SU-DHL-6 (cell line): ENCODE results near the gene RECQL5.

Experiments used
- H2AFZ ChIP-seq: fragments of 200-600 bp; sonication (generic); 2 replicates; pipeline ENCODE4 v1.6.1; 2014; ENCODE audit warnings: low read depth, mild to moderate bottlenecking, moderate library complexity, mixed read lengths, antibody characterized with exemption, low read length; ENCODE audit not compliant: severe bottlenecking
- H3F3A ChIP-seq: fragments of 200-600 bp; shearing (Covaris generic); 2 replicates; pipeline ENCODE4 v1.6.0; 2016; ENCODE audit warnings: antibody characterized with exemption, mild to moderate bottlenecking; ENCODE audit not compliant: insufficient read depth
- H3K27ac ChIP-seq: fragments of 200-600 bp; sonication (generic); 2 replicates; pipeline ENCODE4 v1.5.1; 2016; ENCODE audit warnings: low read depth, mild to moderate bottlenecking, low read length, moderate library complexity, mixed read lengths
- H3K27me3 ChIP-seq: fragments of 200-600 bp; sonication (generic), shearing (Covaris generic); 2 replicates; pipeline ENCODE4 v1.6.0; 2014; ENCODE audit warnings: mild to moderate bottlenecking, low read length
- H3K36me3 ChIP-seq: fragments of 200-600 bp; sonication (generic); 2 replicates; pipeline ENCODE4 v1.6.1; 2014; ENCODE audit warnings: mild to moderate bottlenecking, low read length, mixed read lengths
- H3K4me2 ChIP-seq: fragments of 300-600, 200-600 bp; shearing (Covaris generic), sonication (generic); 2 replicates; pipeline ENCODE4 v1.6.0; 2014; ENCODE audit warnings: low read length, low read depth, mild to moderate bottlenecking; ENCODE audit not compliant: poor library complexity, severe bottlenecking
- H3K4me3 ChIP-seq: fragments of 200-600 bp; sonication (generic); 2 replicates; pipeline ENCODE4 v1.5.1; 2014; ENCODE audit warnings: antibody characterized with exemption, low read length, mild to moderate bottlenecking, mixed read lengths; ENCODE audit not compliant: insufficient read depth, poor library complexity, severe bottlenecking
- H3K79me2 ChIP-seq: fragments of 200-600 bp; sonication (generic); 2 replicates; pipeline ENCODE4 v1.6.1; 2014; ENCODE audit warnings: mild to moderate bottlenecking, low read length, moderate library complexity; ENCODE audit not compliant: insufficient read depth
- H3K9ac ChIP-seq: fragments of 200-600 bp; sonication (generic); 2 replicates; pipeline ENCODE4 v1.7.0; 2014; ENCODE audit warnings: mild to moderate bottlenecking, low read length
- H3K9me2 ChIP-seq: fragments of 200-600 bp; sonication (generic); replicated peaks from 2 replicates; pipeline ENCODE4 v1.6.1; 2014; ENCODE audit warnings: low read length; ENCODE audit not compliant: insufficient read depth
- H3K9me3 ChIP-seq: fragments of 200-600 bp; sonication (generic); 2 replicates; pipeline ENCODE4 v1.6.1; 2014; ENCODE audit warnings: low read length, mixed read lengths; ENCODE audit not compliant: insufficient read depth
- H4K20me1 ChIP-seq: fragments of 200-600 bp; sonication (generic); 2 replicates; pipeline ENCODE4 v1.6.1; 2014; ENCODE audit warnings: low read depth, mild to moderate bottlenecking, antibody characterized with exemption, low read length, moderate library complexity, mixed read lengths
- EZH2phosphoT487 ChIP-seq: fragments of 200-600 bp; sonication (generic), shearing (Covaris generic); conservative IDR thresholded peaks from 2 replicates; pipeline ENCODE4 v1.6.1; 2018; ENCODE audit warnings: mild to moderate bottlenecking, antibody characterized with exemption, low read length, moderate library complexity, mixed read lengths
- TF ChIP-seq, protein P1 (sequence below): fragments of 200-600 bp; sonication (generic); IDR thresholded peaks from one replicate; pipeline ENCODE4 v1.5.1; 2017; ENCODE audit warnings: antibody characterized with exemption, mild to moderate bottlenecking, low read length, moderate library complexity; ENCODE audit not compliant: insufficient read depth, poor library complexity, severe bottlenecking

RECQL5 gene

DNA sequence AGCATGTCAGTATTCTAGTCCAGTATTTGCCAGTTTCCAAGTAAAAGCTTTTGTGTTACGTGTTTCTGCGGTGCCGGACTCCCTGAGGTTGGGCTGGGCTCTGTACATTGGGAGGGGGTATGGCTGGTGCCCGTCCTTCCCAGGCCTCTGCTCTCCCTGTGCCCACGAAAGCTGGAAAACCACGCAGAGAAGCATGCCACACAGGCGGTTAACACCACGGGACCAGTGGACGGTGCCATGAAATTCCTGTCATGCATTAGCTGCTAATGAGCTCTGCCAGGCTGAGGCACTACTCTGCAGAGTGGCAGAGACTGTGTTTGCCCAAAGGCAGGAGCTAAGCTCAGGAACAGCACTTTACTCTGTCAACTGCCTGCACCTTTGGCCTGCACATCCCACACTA is 25.6 kb downstream of the RECQL5 start:
- TF ChIP-seq, protein P1, sequence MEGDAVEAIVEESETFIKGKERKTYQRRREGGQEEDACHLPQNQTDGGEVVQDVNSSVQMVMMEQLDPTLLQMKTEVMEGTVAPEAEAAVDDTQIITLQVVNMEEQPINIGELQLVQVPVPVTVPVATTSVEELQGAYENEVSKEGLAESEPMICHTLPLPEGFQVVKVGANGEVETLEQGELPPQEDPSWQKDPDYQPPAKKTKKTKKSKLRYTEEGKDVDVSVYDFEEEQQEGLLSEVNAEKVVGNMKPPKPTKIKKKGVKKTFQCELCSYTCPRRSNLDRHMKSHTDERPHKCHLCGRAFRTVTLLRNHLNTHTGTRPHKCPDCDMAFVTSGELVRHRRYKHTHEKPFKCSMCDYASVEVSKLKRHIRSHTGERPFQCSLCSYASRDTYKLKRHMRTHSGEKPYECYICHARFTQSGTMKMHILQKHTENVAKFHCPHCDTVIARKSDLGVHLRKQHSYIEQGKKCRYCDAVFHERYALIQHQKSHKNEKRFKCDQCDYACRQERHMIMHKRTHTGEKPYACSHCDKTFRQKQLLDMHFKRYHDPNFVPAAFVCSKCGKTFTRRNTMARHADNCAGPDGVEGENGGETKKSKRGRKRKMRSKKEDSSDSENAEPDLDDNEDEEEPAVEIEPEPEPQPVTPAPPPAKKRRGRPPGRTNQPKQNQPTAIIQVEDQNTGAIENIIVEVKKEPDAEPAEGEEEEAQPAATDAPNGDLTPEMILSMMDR: no peak
- no peak for TF ChIP-seq EZH2phosphoT487
- no peaks in the 10 kb centered on the region for H3K79me2 ChIP-seq
- no peaks in the 10 kb centered on the region for H4K20me1 ChIP-seq
- no peak overlapping the region for H2AFZ ChIP-seq
- H3K9me3 ChIP-seq: no peaks in the 10 kb centered on the region
- H3K9me2 ChIP-seq: no peaks in the 10 kb centered on the region
- H3K27ac ChIP-seq: no peak overlapping the region
- H3K4me3 ChIP-seq: no peak overlapping the region
- no peak overlapping the region for H3K9ac ChIP-seq
- H3F3A ChIP-seq: no peaks in the 10 kb centered on the region; the same call in 1 of the 2 replicates
- no peaks in the 10 kb centered on the region for H3K36me3 ChIP-seq
- no peak overlapping the region for H3K4me2 ChIP-seq
- no peaks in the 10 kb centered on the region for H3K27me3 ChIP-seq

DNA sequence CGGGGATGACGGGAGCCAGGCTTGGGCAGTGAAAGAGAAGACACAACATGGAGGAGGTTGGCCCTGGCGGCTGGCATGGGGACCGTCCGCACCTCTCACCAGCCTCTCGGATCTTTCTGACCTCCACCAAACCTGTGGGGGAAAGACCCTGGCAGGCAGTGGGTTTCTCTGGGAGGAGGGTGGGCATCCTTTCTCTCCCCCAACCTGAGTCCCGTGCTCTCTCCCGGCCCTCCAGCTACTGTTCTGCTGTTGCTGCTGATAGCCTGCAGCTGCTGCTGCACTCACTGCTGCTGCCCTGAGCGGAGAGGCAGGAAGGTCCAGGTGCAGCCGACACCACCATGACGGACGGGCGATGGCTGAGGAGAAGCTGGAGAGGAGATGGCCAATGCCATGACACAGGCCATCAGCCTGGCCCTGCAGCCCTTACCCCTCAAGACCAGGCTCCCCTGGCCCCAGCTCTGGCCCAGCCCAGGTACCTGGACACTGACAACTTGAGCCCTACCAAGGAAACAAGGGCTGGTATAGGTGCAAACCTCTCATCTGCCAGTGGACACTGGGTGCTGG is 26.3 kb downstream of the RECQL5 start:
- H3K9ac ChIP-seq: no peak overlapping the region
- no peak overlapping the region for H2AFZ ChIP-seq
- TF ChIP-seq, protein P1: no peak
- no peak for TF ChIP-seq EZH2phosphoT487
- H3K27ac ChIP-seq: no peak overlapping the region
- no peaks in the 10 kb centered on the region for H3K9me2 ChIP-seq
- no peak overlapping the region for H3K4me3 ChIP-seq
- H3K9me3 ChIP-seq: no peaks in the 10 kb centered on the region
- no peaks in the 10 kb centered on the region for H3K79me2 ChIP-seq
- no peaks in the 10 kb centered on the region for H3K36me3 ChIP-seq
- H3K4me2 ChIP-seq: no peak overlapping the region
- H3K27me3 ChIP-seq: no peaks in the 10 kb centered on the region
- H3F3A ChIP-seq: no peaks in the 10 kb centered on the region; the same call in 1 of the 2 replicates
- H4K20me1 ChIP-seq: no peaks in the 10 kb centered on the region

DNA sequence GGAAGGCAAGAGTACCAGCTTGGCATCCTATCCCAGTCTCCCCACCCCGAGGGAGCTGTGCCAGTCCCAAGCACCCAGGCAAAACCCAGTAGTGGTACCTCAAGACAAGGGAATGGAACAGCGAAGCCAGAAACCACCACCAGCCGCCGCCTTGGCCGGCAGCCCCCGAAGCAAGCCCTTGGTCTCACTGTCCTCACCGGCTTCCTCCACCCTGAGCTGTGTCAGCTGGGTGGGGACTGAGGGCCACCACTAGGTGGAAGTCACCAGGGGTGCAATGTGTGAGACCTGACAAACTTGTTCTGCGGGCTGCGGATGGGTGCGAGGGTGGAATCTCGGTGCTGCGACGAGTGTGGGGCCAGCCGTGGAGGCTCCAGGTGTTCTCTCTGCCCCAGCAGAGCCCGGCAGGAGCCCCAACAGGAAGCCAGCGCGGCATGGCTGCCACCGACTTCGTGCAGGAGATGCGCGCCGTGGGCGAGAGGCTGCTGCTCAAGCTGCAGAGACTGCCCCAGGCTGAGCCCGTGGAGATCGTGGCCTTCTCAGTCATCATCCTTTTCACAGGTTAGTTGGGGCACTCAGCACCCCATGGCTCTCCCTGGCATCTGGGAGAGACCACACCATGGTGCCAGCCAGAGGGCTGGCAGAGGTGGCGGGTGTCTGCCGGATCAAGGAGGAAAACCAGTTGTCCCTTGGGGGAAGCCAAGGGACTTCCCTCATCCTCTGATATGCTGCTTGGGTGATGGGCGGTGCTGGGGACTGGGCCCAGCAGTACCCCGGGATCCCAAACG is 27.0 kb downstream of the RECQL5 start:
- Histone ChIP-seq H3K9me3 (no peaks in the 10 kb centered on the region), H3K4me2 (no peak overlapping the region), H4K20me1 (no peaks in the 10 kb centered on the region), H3K36me3 (no peaks in the 10 kb centered on the region), H3K27ac (no peak overlapping the region), H2AFZ (no peak overlapping the region), H3K9me2 (no peaks in the 10 kb centered on the region), H3K9ac (no peak overlapping the region), H3F3A (no peaks in the 10 kb centered on the region; the same call in 1 of the 2 replicates), H3K79me2 (no peaks in the 10 kb centered on the region), H3K4me3 (no peak overlapping the region), H3K27me3 (no peaks in the 10 kb centered on the region)
- TF ChIP-seq, protein P1: no peak
- TF ChIP-seq EZH2phosphoT487: no peak
